Testis (tissue), 2 donors: ENCODE measurements around the gene LGR5.

Experiments
- CTCF ChIP-seq, 3 experiments: fragments of 450-650 bp in 2 of 3; fragments of 200-600 bp in 1 of 3; sonication (generic) in 1 of 3; IDR thresholded peaks; one replicate each; pipeline ENCODE4 v1.5.1; 2016 to 2019; ENCODE audit warnings: antibody characterized with exemption in 3 of 3, mild to moderate bottlenecking in 2 of 3, moderate library complexity in 1 of 3
- POLR2A ChIP-seq: fragments of 450-650 bp; IDR thresholded peaks from one replicate; pipeline ENCODE4 v1.6.1; 2017; ENCODE audit warnings: antibody characterized with exemption, mild to moderate bottlenecking, moderate library complexity

- TF ChIP-seq CTCF (IDR thresholded peaks at IDR 0.05) (no peak), POLR2A (no peak)
These were observed 70.1 kb downstream of the LGR5 start for GRCh38 chr12:71509705-71510104.
